HG03439 (cell line): ENCODE results near the gene RSAD2.

Experiments used
- ATAC-seq: cut with Tn5 transposase; IDR thresholded peaks from one replicate; pipeline ENCODE4 v1.9.1; 2021; ENCODE audit warnings: mild to moderate bottlenecking, moderate library complexity; ENCODE audit not compliant: unreplicated experiment

RSAD2 gene

DNA sequence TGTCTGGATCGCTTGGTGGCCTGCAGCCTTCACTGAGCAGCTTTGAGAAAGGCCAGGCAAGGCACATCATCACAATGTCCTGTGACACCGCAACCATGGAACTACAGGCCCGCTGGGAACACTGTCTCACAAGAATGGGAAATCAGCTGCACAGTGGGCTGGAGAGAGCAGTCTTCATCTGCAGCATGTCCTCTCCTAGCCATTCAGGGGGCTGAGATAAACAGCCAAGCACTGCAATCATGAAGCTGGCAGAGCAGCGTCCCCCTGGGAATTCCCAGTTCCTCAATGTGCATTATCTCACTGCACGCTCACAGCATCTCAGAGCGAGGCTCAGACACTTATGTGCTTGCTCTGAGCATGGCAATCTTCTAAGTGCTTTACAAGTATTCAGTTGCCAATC is 13.8 kb upstream of the RSAD2 start:
- ATAC-seq: no peak

DNA sequence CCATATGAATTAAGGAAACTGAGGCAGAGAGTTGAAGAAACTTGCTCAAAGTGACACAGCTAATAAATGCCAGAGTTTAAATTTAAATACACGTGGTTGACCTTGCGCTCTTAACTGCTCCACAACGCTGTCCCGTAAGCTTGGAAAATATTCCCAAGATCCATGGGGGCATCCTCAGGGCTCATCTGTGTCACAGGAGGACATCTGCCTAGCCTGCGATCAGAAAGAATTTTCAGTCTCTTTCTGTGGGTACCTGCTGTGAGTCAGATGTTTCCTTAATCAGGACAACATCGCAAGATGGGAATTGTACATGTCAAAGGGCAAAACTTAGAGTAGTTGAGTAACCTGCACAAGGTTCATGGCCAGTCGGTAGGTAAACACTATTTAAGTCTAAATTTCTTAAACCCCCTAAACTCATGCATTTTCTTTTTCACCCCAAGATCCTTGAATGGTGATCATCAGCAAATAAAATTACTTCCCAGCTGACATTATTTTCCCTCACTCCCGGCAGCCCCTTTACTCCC is 13.3 kb upstream of the RSAD2 start:
- no peak for ATAC-seq

DNA sequence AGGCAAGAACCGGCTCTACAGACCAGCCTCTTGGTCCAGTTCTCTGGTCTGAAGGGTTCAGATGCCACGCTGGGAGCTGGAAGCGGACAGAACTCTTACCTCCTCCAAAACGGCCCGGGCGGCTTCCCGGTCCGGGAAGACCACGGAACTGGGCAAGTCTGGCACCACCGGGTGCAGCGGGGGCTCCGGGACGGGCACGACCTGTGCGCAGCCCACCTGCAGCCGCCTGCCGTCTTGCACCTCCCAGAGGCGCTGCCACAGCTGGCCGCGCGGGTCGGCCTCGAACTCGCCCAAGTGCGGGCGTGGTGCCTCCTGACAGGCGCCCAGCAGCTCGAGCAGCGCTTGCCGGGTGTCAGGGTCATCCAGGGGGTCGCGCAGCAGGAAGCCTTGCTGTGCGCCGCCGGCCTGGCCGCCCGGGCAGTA is 12.6 kb upstream of the RSAD2 start:
- peak; percentile 19 for ATAC-seq

DNA sequence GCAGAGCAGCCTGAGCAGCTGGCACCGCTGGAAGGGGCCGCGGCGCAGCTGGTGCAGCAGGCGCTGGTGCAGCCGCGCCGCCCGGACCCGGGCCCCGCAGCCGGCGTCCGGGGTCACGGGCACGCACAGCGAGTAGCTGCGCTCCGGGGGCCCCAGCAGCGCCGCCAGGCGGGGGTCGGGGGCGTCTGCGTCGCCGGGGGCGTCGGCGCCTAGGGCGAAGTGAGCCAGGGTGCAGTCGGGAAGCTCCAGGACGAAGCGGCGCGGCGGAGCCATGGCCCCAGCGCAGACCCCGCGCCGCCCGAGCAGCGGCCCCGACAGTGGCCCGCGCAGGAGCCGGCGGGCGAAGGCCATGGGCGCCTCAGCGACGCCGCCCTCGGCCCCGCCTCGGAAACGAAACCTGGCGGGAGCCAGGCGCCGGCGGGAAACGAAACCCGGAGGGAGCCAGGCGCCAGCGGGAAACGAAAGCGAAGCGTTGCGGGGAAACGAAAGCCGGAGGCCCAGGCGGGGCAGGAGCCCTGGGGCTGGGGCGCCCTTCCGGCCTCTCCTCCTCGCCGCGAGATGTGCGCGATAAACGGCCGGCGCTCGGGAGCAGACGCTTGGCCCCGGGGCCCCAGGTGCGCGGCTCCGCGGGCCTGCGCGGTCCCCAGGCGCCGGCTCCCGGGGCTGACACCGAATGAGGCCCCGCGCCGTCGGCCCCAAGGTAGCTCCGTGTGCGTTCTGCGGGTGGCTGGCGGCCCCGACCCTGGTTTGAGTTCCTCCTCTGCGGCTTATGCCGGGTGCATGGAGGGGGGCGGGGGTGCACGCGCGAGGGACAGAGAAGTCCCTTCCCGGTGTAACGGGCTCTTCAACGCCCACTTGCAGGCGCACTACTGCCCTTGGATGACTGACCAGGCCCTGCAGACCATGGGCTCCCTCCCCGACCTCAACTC is 12.0 kb upstream of the RSAD2 start, which contains the start of gene CMPK2:
TSS of gene CMPK2 (minus strand) at position 562 of the 929 bp plus-strand sequence. CDS start at position 351, 211 bp downstream.
- ATAC-seq: peak; percentile 85

DNA sequence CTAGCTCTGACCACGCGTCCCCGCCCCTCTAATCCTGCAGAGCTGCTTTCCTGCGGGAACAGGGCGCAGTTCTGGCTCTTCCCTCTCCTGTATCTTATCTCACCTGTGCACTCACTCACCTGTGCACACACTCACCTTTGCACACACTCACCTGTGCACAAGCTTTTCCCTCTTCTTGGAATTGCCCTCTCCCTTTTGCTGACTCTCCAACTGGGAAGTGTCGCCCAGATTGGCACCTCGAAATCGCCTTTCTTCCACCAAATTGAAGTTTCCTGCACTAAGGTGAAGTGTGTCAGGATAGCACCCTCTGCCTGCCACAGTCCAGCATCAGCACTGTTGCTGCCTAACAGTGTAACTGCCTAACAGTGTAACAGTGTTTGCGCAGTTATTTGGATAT is 11.3 kb upstream of the RSAD2 start:
- peak; percentile 30 for ATAC-seq

DNA sequence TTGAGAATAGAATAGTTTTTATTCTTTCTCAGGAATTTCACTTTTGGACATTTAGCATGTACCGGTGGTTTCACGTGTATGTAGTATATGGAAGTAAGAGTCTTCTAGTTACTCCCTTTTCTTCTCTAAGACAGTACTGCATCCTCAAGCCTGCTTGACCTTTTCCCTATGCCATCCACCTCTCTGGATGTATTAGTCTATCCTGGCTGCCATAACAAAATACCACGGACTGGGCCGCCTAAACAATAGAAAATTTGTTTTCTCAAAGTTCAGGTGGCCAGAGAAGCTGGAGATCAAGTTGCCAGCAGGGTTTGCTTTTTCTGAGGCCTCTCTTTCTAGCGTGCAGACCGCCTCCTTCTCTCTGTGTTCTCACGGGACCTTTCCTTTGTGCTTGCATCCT is 10.6 kb upstream of the RSAD2 start:
- ATAC-seq: no peak

DNA sequence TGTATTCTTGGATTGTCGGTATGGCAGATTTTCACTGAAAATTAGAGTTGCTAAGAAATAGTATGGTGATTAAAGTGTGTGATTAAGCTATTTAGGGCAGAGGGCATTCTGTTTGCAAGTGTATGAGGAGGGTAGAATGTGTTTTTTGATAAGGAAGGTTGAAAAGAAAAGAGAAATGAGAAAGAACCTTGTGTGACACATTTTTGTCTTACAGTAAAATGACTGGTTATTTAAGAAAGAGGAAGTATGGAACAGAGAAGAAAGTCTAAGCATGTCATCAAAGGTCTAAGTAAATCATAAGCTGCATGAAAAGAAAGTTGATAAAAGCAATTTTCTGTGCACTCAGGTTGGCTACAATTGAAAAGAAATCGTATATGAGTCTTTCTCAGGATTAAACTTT is 5.2 kb upstream of the RSAD2 start:
- no peak for ATAC-seq

DNA sequence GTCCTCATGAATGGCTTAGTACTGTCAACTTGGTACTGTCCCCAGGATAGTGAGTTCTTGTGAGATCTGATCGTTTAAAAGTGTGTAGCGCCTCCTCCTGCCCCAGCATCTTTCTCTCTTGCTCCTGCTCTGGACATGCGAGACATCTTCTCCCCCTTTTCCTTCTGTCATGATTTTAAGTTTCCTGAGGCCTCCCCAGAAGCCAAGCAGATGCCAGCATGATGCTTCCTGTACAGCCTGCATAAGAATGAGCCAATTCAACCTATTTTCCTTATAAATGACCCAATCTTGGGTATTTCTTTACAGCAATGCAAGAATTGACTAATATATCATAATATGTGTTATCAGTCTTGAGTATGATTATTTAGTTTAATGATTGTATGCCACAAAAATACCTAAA is 3.5 kb upstream of the RSAD2 start:
- ATAC-seq: no peak

DNA sequence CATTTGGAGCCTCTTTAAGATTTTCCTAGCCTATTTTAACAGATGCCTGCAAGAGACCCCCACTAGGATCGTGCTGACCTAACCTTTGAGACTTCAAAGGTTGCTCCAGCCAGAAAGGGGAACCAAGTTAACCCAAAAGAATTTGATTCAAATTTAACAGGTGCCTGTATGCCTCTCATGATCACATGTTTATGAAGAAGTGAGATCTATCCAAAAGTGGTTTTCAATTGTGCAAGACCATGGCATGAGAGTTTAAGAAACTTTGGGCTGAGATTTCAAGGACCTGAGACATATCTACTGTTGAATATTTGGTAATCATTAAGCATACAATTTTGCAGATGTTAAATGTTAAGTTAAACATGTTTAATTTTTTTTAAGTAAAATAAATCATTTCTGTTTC is 1.3 kb upstream of the RSAD2 start:
- ATAC-seq: no peak

DNA sequence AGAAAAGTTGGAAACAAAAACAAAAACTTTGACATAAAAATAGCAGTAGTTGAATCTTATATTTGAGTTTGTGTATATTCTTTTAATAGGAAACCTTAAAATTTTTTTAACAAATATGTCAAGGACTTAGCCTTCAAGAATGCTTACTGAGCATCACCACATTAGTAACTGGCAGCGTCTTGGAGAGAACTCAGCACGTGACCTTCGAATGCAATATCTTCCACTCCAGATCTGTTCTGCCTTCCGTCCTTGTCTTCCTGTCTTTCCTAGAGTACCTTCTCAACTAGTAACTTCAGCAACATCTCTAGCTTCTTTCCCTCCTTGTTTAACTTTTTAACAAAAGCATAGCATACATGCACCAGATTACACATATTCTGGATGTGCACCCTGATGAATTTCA is 972 bp downstream of the RSAD2 start:
- ATAC-seq: no peak

DNA sequence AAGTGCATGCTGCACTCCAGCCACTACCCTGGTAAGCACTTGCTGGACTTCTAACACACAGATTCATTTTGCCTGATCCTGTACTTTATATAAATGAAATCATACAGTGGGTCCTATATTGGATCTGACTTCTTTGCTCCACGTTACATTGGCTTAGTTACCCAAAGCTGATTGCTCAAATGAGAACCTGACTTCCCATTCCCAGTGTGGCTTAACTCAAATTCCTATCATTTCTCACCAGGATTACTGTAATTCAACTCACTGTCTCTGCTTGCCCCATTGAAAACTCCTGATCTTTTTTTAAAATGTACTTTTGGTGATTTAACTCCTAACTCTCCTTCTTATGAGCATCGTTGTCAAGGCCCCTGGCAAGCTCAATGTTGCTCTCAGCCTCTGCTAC is 1.4 kb downstream of the RSAD2 start:
- ATAC-seq: no peak

DNA sequence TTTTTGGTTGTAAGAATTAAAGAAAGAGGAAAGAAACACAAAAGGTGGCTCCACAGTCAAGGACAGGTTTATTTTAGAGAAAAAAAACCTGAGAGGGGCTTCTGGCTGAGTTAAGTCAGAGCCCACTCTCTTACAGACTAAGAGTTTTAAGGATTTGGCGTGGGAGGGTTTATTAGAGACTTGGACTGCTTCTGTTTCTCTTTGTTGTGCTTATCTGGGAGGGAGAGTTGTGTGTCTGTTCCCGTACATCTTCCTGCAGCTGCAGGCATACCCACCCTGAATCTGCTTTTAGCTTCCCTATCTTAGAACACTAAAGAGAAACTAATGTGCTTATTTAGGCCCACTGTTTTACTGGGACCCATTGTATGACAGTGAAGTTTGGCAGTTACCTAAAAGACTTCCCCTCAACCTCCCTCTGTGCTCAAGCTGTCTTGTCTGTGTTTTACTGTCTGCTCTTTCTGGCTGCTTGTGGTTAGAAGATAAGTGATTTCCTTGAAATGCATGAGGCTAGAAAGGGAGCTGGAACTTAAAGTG is 2.7 kb downstream of the RSAD2 start:
- no peak for ATAC-seq

DNA sequence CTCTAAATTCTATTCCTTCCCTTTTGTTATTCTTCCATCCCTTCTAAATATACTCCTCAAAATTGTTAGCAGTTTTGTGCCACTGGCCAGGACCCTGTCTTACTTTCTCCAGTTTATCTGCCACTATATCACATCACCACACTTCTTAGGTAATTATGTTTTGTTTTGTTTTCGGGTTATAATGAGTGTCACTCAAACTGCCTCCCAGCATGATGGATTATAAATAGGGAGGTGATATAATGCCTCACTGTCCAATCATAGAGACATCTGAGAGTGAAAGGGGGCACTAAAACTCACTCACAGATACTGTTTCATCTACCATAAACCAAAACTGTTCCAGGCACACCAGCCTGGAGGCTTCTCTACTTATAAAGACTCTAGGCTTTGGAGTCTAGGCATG is 3.5 kb downstream of the RSAD2 start:
- no peak for ATAC-seq

DNA sequence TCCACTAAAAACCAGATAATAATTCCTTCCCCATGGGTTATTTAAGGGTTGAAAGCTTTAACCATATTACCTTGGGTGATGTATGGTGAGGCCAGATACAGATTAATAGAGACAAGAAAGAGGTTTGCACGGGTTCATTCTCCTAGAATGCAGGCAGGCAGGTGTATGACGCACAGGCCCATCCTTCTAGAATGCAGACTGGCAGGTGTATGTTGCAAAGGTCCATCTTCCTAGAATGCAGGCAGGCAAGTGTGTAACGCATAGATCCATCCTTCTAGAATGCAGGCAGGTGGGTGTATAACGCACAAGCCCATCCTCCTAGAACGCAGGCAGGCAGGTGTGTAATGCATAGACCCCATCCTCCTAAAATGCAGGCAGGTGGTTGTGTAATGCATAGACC is 3.9 kb downstream of the RSAD2 start:
- ATAC-seq: no peak

DNA sequence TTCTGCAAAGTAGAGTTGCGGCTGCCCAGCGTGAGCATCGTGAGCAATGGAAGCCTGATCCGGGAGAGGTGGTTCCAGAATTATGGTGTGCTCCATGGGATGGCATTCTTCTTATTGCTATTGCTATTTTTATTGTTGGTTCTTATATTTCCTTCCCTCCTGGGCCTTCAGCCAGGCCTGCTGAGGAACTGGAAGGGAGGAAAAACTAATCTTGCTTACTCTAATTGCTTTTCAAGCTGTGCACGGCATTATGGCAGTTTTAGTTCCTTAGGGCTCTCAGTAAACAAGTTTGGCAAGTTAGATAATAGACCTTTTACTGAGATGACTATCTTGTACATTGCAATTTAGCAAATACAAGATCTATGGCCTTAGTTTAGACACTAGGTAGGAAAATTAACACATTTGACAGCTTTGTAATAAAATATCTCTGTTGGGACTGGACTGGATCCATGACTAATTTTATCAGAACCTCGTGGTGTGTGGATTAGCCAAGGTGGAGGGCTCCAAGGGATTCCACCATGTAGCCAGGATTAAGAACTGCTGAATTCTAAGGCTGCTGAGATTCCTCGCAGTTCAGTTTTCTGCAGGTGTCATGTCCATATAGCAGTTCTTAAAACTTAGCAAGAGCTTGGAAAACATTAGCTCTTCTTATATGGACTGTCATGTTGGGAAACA is 6.0 kb downstream of the RSAD2 start:
- ATAC-seq: no peak

DNA sequence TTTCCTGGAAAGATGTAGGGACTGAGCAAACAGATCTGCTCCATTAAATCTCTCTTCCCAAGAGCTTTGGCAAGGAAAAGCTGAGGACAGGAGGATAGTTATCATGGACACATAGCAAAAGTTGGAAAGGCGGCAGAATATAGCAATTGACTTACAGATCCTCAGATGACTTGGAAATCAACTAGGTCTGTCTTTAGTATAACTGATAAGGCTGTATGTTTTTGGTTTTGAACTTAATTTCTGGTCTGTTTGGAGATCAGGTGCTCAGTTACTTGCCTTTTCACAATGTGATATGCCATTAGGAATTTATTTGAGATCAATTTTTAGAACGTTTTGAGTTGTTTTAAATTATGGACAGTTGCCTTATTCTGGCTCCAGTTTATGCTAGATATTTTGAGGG is 8.0 kb downstream of the RSAD2 start:
- ATAC-seq: no peak

DNA sequence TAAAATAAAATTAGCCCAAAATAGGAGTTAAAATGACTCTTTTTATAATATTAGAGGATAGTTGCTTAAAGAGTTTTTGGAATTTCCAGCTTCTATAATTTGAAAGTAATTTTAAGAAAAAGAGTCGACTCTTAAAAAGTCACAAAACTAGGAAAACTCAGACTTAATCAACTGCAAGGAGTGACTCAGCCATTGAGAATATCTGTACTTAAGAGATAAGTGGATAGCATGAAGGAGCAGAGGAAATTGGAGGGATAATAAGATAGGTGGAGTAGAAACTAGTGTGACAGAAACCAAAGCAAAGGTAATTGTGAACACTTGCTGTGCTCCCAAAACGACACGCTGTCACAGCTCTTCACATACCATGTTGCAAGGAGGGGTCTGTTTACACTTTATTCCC is 8.4 kb downstream of the RSAD2 start:
- no peak for ATAC-seq

DNA sequence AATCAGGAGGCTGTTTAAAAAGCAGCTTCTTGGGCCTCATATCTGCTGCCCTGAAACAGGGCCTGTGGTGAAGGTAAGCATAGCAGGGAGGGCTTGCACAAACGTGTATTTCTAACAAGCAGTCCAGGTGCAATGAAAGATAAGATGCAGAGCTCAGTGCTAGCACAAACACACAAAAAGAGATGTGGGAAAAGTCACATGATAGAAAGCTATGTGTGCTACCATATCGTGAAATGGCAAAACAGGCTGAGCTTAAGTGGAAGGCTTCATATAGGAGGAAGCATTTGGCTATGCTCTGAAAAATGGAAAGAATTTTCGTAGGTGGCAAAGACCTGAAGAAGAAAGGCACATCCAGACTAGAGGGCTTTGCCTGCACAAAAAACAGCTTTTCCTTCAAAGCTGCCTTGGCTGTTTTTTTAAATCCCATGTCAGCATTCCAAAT is 10.2 kb downstream of the RSAD2 start:
- ATAC-seq: no peak

DNA sequence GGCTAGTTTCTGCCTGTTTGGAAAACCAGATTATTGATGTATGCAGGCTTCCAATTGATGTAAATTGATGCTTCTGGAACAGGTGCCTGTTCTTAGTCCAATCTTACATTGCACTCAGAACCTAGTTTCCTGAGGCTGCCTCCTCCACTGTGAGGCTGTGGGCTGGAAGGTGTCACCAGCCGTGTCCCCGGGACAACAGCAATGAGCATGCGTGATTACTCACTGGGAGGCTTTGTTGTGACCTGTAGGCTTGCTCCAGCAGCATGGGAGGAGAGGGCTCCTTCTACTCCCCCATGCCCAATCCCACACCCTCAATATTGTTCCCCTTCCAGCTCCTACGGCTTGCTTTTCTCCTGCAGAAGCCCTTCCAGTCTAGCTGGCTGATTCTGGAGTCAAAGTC is 11.1 kb downstream of the RSAD2 start:
- ATAC-seq: no peak

DNA sequence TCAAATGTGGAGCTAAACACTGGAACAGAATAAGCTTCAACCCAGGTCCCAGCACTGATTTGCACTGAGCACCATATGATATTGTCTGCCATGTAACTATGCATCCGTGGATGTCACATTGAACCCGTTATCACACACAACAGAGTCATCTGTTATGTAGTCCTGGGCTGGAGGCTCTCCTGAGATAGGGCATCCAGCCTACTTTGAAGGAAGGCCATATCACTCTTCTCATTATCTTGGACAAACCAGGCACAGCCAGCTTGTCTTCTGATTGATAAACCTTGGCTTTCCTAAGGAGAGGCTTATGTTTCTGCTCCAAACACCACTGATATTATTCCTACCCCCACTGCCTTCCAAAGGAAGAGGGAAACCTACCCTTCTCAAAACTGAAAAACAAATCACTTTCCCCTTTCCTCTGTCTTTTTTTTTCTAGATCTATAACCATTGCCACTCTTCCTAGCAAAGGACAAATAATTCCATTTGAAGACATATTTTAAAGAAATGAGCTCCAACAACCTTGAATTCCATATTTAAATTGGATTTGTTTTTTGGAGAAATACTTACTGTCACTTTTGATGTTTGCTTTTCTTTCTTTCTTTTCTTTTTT is 16.4 kb downstream of the RSAD2 start:
- no peak for ATAC-seq
